ENCODE measurements around the gene C3AR1. TPM values are rescaled to one million over a fixed set of nuclear protein-coding genes. Genes with fewer than 3 reads are reported as not detected.

C3AR1 gene
- polyA plus RNA-seq, 1 donor = 6.1 TPM

GRCh38 chr12:8012651-8013309, 53.4 kb downstream of the C3AR1 start:
- Histone ChIP-seq H3K36me3 (ENCODE audit: control insufficient read depth, insufficient read depth, low read length) (no peaks in the 10 kb centered on the region), H3K4me3 (ENCODE audit: low read length) (no peak overlapping the region), H3K27ac (ENCODE audit: low read length) (no peak overlapping the region), H3K27me3 (ENCODE audit: control insufficient read depth, insufficient read depth, low read length) (peaks cover 24% of the 10 kb centered on the region), H3K9me3 (ENCODE audit: control insufficient read depth, low read depth, low read length) (no peaks in the 10 kb centered on the region), H3K4me1 (ENCODE audit: control insufficient read depth, insufficient read depth, low read length) (no peaks in the 10 kb centered on the region)
- DNase-seq = no peak
- WGBS (ENCODE audit: insufficient coverage, low lambda C conversion rate) = no CpG with 5 or more reads among the region's 7 CpGs

GRCh38 chr12:8011331-8011730, 54.8 kb downstream of the C3AR1 start:
- Histone ChIP-seq H3K4me1 (ENCODE audit: control insufficient read depth, insufficient read depth, low read length) (no peaks in the 10 kb centered on the region), H3K36me3 (ENCODE audit: control insufficient read depth, insufficient read depth, low read length) (no peaks in the 10 kb centered on the region), H3K9me3 (ENCODE audit: control insufficient read depth, low read depth, low read length) (no peaks in the 10 kb centered on the region), H3K27me3 (ENCODE audit: control insufficient read depth, insufficient read depth, low read length) (peaks cover 15% of the 10 kb centered on the region), H3K27ac (ENCODE audit: low read length) (no peak overlapping the region), H3K4me3 (ENCODE audit: low read length) (no peak overlapping the region)
- DNase-seq = no peak
- WGBS (ENCODE audit: insufficient coverage, low lambda C conversion rate) = no CpG with 5 or more reads among the region's 7 CpGs

Other genes with a start within 250 kb of the C3AR1 start
- gene SLC2A14, start 193.4 kb downstream of the C3AR1 start, polyA plus RNA-seq = 0.55 TPM
- gene SLC2A3, start 130.2 kb downstream of the C3AR1 start, polyA plus RNA-seq = 26.7 TPM
- 12.4 TPM for gene FOXJ2, start 33.6 kb downstream of the C3AR1 start, polyA plus RNA-seq
- gene NECAP1, start 15.9 kb upstream of the C3AR1 start, polyA plus RNA-seq = 39.1 TPM
- 5.3 TPM for gene CLEC4A, start 57.3 kb upstream of the C3AR1 start, polyA plus RNA-seq
- gene ZNF705A, start 90.7 kb upstream of the C3AR1 start, polyA plus RNA-seq = 0.07 TPM
- gene FAM90A1, start 161.3 kb upstream of the C3AR1 start, polyA plus RNA-seq = 0.91 TPM